ENCODE results near the gene FAM50B.
A peak's percentile ranks its signal among the peaks of the same experiment; 100 is the strongest.

FAM50B gene

GRCh38 chr6:3873051-3873450 lies 23.9 kb downstream of the FAM50B start:
- DNase-seq = no peak

GRCh38 chr6:3874069-3874468 lies 24.9 kb downstream of the FAM50B start:
- no peak for DNase-seq

- no peak for DNase-seq
Observed at GRCh38 chr6:3875486-3875885, 26.3 kb downstream of the FAM50B start.

- no peak for DNase-seq
Observed at GRCh38 chr6:3876101-3876500, 26.9 kb downstream of the FAM50B start.

- peak; percentile 31 for DNase-seq
Observed at GRCh38 chr6:3876866-3877265, 27.7 kb downstream of the FAM50B start.

GRCh38 chr6:3878048-3878666 lies 29.0 kb downstream of the FAM50B start:
- no peak for DNase-seq

- DNase-seq = no peak
Observed at GRCh38 chr6:3879194-3879952, 30.2 kb downstream of the FAM50B start.

GRCh38 chr6:3881711-3882421 lies 32.7 kb downstream of the FAM50B start:
- DNase-seq = no peak

- no peak for DNase-seq
Observed at GRCh38 chr6:3882431-3882830, 33.3 kb downstream of the FAM50B start.

- peak; percentile 68 for DNase-seq
Observed at GRCh38 chr6:3882866-3883265, 33.7 kb downstream of the FAM50B start.

GRCh38 chr6:3884007-3884745 lies 35.0 kb downstream of the FAM50B start:
- peak; percentile 80 for DNase-seq

- DNase-seq = peak; percentile 26
Observed at GRCh38 chr6:3885262-3886036, 36.3 kb downstream of the FAM50B start.

GRCh38 chr6:3887150-3887700 lies 38.1 kb downstream of the FAM50B start:
- DNase-seq = peak; percentile 42

GRCh38 chr6:3888153-3888957 lies 39.2 kb downstream of the FAM50B start:
- DNase-seq = no peak

- DNase-seq = no peak
Observed at GRCh38 chr6:3890047-3890446, 40.9 kb downstream of the FAM50B start.

GRCh38 chr6:3891883-3892282 lies 42.7 kb downstream of the FAM50B start:
- DNase-seq = no peak

- no peak for DNase-seq
Observed at GRCh38 chr6:3892603-3893002, 43.4 kb downstream of the FAM50B start.

GRCh38 chr6:3893487-3893886 lies 44.3 kb downstream of the FAM50B start:
- no peak for DNase-seq

GRCh38 chr6:3893917-3894316 lies 44.7 kb downstream of the FAM50B start:
- no peak for DNase-seq

- no peak for DNase-seq
Observed at GRCh38 chr6:3894590-3895311, 45.6 kb downstream of the FAM50B start.

GRCh38 chr6:3895312-3895653 lies 46.1 kb downstream of the FAM50B start:
- DNase-seq = no peak

Data from EL (cell line).